Ishikawa (cell line): ENCODE results near the gene MAP2K1.

Experiments used
- EGR1 ChIP-seq: IDR thresholded peaks from 2 replicates; pipeline ENCODE4 v1.6.1; 2012
- NFIC ChIP-seq: IDR thresholded peaks from 2 replicates; pipeline ENCODE4 v1.6.1; 2012
- TAF1 ChIP-seq: IDR thresholded peaks from 2 replicates; pipeline ENCODE4 v1.6.1; 2012; ENCODE audit warnings: low read depth, mild to moderate bottlenecking
- TEAD4 ChIP-seq: IDR thresholded peaks from 2 replicates; pipeline ENCODE4 v1.6.1; 2012
- YY1 ChIP-seq: IDR thresholded peaks from 2 replicates; pipeline ENCODE4 v1.6.1; 2012; ENCODE audit warnings: low read depth

GRCh38 chr15:66408254-66408653 lies 21.5 kb downstream of the MAP2K1 start:
- no peak for TF ChIP-seq NFIC
- TF ChIP-seq EGR1: no peak
- TF ChIP-seq YY1: no peak
- no peak for TF ChIP-seq TEAD4
- TF ChIP-seq TAF1: no peak
